Activated CD4-positive, CD25-positive, alpha-beta regulatory T cell treated with anti-CD3 and anti-CD28 coated beads, Interleukin-2, amount 50 U/mL, for 24 hours (primary cell): ENCODE measurements around the gene SCYL1.
A peak's percentile ranks its signal among the peaks of the same experiment; 100 is the strongest.

ENCODE experiments used
- ATAC-seq, 2 donors: fragments of 150-1000 bp; cut with Tn5 transposase; one replicate each; pipeline ENCODE4 v1.10.0; 2021; ENCODE audit warnings: mild to moderate bottlenecking in 1 of 2, moderate library complexity in 1 of 2

Gene SCYL1

DNA sequence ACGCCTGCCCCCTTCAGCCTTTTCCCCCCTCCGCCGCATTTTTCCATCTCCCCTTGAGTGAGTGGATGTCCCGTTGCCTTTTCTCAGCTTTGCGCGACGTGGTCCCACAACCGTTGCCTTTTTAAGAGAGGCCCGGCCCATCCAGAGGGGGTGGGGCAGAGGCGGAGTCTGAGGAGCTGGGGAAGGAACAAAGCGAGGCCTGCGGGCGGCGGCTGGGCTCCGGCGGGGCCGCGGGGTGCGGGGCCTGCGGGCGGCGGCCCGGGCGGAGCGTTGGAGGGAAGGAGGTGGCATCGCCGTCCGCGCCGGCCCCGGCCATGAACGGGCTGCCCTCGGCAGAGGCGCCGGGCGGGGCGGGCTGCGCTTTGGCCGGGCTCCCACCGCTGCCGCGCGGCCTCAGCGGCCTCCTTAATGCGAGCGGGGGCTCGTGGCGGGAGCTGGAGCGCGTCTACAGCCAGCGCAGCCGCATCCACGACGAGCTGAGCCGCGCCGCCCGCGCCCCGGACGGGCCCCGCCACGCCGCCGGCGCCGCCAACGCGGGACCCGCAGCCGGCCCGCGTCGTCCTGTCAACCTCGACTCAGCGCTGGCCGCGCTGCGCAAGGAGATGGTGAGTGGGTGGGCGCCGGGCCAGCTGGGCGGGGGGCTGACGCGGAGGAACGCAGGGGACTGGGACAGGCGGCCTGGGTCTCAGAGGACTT, 47.6 kb downstream of the SCYL1 start, which contains the start of gene FAM89B:
TSS of gene FAM89B (plus strand) at position 183 of the 696 bp plus-strand sequence. CDS start at position 315, 132 bp downstream.
- ATAC-seq = peak; percentile 7

DNA sequence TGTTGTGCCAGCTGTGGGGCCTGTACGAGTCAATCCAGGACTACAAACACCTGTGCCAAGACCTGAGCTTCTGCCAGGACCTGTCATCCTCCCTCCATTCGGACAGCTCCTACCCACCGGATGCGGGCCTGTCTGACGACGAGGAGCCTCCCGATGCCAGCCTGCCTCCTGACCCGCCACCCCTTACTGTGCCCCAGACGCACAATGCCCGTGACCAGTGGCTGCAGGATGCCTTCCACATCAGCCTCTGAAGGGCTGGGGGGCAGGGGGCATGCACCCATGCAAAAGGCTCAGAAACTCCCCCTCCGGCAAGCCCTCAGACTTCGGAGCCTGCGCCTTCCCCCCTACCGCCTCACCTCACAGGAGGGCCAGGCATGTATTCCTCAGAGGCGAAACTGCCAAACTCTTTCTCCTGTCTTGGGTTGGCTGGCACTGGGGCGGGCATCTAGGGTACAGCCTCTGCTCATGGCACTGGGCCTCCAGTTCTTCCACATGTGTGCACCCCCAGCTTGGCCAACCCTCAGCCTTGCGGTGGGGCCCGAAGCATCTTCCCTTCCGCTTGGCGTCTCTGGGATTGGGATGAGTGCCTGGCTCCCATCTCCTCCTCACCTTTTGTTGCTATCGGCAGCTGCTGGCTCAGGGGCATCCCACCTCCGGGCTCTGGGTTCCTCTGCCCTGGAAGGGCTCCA, 48.7 kb downstream of the SCYL1 start:
- ATAC-seq = no peak

DNA sequence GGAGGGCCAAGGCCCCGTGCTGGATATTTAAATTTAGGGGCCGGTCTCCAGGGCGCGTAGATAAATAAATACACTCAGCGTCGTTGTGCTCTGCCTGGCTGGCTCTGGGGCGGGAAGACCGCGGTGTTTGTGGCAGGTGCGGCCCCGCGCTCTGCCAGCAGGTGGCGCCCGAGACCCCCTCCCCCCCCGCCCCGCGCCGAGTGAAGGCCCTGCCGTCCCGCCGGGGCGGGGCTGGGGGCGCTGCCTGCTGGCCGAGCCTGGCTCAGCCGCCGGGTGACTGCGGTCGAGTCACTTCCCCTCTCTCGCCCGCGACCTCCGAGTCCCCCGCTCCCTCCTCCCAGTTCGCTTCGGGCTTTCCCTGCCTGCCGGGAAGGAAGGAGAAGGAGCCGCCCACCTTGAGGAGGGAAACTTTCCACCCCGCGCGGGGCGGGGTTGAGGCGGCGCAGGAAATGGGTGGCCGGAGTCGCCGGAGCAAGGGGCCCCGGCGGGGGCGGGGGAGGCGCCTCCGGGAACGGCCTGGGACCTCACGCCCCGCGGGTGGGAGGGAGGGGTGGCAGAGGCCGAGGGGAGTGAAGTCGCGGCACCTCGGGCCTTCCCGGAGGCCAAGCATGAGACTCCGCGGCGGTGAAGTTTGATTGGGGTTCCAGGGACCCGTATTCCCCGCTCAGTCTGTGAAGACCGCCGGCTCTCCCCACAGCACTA, 49.4 kb downstream of the SCYL1 start:
- peak; percentile 20 to 24 for ATAC-seq

DNA sequence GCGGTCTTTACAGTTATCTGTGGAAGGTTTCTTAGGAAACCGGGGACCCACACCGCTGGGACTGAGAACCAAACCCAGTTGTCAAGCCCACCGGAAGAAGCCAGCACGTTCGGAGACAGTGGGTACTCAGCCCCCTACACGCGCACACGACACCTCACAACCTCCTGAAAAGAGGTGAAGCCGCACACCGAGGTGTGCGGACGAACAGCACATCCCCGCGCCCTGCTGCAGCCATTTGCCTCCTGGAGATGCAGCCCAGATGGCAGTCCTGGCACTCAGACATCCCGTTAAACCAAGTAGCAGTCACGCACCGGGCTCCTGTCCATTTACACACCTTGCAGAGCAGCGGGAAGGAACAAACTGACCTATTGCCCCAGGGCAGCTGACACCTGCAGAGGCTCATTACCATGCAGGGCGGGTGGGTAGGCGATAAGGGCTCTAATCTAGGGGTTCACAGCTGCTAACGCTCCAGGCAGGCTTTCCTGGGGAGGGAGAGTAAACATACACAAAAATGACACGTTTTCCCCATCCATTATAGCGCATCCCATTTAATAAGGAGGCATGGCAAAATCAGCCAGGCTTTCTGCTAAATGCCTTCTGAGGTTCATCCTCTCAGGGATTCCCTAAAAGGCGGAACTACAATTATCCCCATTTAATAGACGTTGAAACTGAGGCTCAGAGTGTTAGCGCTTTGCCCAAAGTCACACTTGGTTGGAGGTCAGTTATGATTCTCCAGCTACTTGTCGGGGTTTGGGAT, 50.1 kb downstream of the SCYL1 start:
- ATAC-seq = no peak

DNA sequence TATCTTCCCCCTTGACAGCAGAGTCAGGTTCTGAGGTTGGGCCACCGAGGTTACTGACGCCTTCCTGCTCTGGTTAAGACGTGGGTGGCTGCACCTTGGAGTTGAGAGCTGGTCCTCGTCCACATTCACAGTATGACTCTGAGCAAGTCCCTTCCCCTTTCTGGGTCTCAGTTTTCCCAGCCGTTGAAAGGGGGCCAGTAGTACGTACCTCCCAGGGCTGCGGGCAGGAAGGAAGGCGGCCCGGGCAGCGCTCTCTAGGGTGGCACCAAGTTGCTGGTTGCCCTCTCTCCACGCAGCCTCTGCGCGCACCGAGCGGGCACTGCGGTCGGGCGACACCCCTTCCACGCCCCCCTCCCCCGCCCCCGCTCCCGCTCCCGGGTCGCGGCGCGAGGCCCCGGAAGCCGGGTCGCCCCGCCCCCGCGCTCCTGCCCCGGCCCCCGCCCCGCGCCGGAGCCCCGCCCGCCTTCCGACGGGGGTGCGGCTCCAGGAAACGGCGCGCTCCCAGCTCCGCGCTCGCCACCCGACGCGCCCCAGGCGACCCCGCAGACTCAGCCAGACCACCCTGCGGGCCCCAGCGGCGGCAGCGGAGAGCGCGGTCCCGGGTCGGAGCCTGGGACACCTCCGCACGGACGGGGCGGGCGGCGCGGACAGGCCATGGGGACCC, 50.8 kb downstream of the SCYL1 start, which contains the start of gene EHBP1L1:
TSS of gene EHBP1L1 (plus strand) at position 486 of the 664 bp plus-strand sequence. CDS start 250 bp downstream, outside the sequence.
- ATAC-seq = peak; percentile 16 to 18

DNA sequence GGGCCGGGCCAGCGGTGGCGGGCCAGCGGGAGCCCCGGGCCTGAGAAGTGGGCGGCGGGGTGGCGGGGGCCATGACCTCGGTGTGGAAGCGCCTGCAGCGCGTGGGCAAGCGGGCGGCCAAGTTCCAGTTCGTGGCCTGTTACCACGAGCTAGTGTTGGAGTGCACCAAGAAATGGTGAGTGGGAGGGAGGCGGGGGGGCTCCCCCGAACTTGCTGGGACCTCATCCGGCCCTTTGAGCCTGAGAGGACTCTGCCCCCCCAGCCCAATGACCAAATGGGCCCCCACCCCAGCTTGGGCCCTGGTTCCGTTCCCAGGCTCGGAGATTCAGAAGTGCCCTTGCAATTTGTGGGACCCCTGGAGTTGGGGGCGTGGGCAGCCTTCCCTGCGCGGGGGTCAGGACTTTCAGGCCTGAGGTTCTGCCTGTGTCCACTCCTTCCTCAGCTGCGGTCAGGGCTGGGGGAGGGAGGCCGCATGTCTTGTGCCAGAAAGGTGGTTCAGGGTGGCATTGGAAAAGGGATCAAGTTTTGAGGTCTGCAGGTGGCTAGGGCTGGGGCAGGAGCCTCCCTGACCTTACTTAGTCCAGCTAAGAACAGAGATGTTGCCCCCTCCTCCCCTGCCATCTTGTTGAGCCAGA, 51.5 kb downstream of the SCYL1 start:
- no peak for ATAC-seq

DNA sequence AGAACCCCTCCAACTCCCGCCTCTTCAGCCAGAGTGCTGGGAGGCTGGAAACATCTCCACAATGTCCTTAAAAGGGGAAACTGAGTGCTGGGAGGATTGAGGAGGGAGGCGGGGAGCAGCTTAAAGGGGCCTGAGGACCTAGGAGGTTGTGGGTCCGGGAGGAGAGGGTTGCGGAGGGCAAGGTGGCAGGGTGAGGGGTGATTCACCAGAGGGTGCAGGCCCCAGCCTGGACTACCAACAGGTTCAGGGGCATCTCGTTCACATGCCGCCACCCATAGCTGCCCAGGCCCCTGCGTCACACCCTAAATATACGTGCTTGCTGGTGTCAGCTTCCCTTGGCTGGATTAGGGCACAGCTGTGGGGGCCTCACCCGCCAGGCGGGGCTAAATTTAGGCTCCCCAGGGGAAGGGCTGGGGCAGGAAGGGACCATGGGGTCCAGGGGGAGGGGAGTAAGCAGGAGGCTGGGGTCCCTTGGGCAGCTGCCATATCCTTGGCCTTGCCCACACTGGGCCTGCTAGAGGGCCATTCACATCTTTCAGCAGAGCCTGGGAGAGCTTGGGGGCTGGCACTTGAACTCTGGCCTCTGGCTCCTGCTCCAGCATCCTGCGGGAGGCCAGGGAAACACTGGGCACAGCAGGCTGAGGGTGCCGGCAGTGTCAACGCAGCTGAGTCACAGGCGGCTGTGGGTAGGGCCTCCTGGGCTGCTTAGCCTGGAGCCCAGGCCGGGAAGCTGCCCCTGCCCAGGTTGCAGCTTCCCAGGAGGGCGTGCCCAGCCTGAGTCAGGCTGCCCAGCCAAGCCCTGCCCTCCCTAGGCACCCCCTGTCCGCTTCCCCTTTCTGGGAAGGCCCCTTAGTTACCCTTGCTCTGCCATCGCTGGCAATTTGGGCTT, 52.2 kb downstream of the SCYL1 start:
- peak; percentile 5 to 9 for ATAC-seq

DNA sequence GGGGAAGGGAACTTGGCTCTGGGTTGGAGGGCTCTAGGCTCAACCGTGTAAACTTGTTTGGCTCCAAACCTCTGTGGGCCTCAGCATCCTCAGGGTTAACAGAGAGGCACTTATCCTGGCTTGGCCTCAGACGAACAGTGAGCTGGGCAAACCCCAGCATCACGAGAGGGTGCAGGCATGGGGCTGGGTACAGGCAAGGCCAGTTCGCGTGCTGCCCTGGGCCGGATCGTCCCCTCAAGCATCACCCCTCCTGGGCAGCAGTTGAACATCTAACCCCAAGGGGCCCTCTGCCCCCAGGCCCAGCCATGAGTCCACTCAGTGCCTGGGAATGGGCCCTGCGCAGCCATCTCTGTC, 52.9 kb downstream of the SCYL1 start:
- ATAC-seq = no peak

DNA sequence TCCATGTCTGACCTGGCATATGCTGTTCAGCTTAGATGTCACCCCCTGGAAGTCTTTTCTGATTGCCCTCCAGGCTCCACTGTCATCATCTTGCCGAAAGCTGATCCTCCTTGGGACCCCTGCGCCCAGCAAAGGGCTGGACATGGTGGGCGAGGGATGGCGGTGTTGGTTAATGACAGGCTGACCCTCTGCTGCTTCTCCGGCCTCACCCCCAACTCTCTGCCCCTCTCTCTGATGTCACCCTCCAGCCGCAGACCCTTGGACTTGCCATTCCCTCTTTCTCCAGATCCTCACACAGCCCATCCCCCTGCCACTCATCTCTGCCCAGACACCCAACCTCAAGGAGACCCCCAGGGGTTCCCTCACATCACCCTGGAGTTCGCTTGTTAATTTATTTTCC, 53.3 kb downstream of the SCYL1 start:
- no peak for ATAC-seq

DNA sequence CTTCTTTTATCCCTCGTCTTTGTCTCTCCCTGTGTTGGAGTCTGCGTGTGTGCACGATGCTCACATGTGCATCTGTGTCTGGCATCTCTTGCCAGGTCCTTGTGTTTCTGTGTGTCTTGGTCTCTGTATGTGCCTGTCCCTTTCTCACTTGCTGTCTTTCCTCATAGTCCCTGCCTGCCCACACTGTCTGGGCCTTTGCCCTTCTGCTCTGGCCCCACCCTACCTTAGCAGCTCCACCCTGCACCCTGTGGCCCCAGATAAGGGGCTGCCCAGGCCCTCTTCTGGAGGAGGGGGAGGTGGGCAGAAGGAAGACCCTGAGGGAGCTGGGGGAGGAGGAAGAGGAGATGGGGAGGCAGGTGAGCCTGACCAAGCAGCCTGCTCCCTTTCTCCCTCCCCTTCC, 53.8 kb downstream of the SCYL1 start:
- no peak for ATAC-seq

DNA sequence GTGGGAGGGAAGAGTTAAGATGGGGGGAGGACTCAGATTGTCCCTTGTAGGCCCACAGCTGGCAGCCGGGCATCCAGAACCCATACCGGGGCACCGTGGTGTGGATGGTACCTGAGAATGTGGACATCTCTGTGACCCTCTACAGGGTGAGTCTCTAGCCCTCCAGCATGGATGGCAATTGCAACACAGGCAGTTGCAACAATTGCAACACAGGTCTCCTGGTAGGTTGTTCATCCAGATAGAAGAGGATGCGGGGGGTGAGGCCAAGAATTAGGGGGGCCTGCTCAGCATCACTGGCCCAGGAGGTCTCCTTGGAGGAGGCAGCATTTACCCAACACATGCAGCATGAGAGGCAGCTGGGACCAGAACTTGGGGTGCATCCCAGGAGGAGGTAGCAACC, 54.4 kb downstream of the SCYL1 start:
- ATAC-seq = no peak

DNA sequence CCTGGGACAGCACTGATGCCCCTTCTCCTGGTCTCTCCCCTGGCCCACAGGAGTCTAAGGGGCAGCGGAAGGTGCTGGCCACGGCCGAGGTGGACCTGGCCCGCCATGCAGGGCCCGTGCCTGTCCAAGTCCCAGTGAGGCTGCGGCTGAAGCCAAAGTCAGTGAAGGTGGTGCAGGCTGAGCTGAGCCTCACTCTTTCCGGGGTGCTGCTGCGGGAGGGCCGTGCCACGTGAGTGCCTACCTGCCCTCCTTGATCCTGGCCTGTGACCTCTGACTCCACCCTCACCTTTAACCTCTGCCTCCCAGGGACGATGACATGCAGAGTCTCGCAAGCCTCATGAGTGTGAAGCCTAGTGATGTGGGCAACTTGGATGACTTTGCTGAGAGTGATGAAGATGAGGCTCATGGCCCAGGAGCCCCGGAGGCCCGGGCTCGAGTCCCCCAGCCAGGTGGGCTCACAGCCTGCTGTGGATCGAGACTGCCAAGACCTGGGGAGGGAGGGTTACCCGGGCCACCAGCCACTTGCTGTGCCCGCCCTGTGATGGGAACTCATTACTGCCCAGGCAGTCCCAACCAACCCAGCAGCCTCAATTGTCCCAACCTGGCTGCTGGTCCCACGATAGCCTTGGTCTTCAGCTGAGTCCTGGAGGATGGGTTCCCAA, 55.3 kb downstream of the SCYL1 start:
- ATAC-seq = no peak

DNA sequence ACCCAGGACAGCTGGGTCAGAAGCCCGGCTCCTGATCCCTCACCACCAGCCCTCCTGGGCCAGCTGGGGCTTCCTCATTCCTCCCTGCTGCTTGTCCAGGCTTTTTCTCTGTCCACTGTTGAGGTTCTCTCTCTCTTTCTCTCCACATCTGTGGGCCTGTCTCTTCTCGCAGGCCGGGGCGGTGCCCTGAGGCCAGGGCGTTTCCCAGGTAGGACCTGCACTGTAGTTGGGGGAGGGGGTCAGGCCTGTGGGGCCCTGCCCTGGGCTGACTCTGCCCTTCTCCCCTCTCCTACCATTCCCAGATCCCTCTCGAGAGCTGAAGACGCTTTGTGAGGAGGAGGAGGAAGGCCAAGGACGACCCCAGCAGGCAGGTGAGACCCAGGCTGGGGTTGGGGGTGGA, 55.9 kb downstream of the SCYL1 start:
- ATAC-seq = no peak

DNA sequence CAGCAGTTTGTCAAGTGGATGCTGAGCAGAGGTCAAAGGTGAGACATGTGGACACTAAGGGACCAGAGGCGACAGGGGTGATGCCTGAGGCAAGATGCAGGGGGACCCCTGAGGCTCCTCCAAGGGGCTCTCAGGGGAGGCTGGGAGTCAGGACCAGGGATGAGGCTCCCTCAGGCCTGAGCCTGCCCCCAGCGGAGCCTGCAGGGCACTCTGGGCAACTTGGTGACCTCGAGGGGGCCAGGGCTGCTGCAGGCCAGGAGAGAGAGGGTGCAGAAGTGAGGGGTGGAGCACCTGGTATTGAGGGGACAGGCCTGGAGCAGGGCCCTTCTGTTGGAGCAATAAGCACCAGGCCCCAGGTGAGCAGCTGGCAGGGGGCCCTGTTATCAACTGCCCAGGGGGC, 57.0 kb downstream of the SCYL1 start:
- ATAC-seq = no peak

DNA sequence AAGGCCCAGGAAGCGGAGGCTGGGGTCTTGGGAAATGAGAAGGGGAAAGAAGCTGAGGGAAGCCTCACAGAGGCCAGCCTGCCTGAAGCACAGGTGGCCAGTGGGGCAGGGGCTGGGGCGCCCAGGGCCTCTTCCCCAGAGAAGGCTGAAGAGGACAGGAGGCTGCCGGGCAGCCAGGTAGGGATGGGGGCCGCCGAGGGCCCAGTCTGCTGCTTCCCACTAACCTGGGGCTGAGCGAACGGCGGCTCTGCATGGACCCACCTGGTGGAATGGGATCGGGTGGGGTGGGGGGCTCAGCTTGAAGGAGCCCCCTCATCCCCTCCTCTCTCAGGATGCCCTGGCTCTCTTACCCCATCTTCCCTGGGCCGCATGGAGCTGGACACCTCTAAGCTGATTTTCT, 58.7 kb downstream of the SCYL1 start:
- no peak for ATAC-seq

DNA sequence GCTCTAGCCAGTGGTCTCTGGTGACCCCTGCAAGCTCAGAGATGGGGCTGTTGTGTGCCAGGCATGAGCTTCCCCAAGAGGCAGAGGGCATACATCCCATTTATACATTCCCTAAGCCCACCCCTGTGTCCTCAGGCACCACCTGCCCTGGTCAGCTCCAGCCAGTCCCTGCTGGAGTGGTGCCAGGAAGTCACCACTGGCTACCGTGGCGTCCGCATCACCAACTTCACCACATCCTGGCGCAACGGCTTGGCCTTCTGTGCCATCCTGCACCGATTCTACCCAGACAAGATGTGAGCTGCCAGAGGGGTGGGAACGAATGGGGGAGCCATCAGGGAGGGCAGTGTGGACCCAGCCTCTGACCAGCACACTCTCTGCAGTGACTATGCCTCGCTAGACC, 59.2 kb downstream of the SCYL1 start:
- no peak for ATAC-seq

DNA sequence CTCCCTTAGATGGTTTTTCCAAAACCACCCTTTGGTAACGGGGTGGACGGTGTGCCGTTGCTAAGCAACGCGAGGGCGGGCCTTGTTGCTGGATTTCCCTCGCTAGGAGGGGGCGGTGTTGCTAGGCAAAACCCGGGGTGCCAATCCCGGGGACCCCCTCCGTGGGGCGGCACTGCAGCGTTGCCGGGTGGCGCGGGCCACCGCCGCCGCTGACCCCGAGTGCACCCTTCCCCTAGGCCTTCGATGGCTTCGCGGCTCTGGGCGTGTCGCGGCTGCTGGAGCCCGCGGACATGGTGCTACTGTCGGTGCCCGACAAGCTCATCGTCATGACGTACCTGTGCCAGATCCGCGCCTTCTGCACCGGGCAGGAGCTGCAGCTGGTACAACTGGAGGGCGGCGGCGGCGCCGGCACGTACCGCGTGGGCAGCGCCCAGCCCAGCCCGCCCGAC, 59.9 kb downstream of the SCYL1 start:
- no peak for ATAC-seq

DNA sequence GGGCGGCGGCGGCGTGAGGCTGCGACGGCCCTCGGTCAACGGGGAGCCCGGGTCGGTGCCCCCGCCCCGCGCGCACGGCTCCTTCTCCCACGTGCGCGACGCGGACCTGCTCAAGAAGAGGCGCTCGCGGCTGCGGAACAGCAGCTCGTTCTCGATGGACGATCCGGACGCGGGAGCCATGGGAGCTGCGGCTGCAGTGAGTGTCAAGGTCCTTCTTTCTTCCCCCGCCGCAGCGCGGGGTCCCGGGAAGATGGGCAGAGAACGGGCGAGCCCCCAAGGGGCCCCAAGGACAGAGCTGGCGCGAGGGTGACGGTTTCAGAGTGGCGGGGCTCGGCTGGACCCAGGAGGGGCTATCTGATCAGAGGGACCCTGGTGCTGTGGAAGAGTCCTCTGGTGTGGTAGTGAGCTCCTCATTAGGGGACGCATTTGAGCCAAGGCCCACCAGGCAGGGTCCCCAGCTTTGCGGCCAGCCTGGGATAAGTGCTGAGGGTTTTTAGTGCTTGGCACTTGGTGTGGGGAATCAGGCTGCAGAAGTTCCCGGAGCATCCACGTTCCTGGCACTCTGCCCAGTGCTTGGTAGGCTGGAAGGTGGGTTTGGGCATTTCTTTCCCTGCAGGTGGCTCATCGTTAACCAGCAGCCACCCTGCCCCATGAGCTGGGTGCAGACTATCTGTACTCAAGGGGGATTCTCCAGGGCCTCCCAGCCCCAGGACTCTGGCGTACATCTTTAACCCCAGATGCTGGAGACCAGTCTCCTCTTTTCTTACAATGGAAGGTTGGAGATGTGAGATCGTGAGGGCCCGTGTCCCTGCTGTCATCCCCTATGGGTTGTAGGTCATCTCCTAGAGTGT, 60.7 kb downstream of the SCYL1 start:
- no peak for ATAC-seq

DNA sequence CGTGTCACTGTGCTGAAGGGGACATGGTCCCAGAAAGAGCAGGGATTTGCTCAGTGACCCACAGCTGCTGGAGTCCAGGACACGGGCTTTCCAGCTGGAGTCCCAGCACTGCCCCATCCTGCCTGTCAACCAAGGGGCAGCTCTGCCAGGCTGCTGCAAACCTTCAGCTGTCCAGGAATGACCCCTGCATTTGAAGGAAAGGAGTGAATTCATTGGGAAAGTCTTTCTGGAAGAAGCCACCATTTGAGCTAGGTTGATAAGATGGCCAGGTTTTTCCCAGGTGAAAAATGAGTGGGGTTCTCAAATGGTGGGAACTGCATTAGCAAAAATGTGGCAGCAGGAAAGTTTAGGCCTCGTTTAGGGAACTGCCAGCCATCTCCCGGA, 61.4 kb downstream of the SCYL1 start:
- no peak for ATAC-seq
